PC-9 (cell line): Measurements from ENCODE around the gene GFPT1.

Source experiments
- CTCF ChIP-seq: fragments of 200-600 bp; sonication (generic); conservative IDR thresholded peaks from 2 replicates; pipeline ENCODE4 v1.6.1; 2017; ENCODE audit warnings: mixed run types, antibody characterized with exemption, mild to moderate bottlenecking, moderate library complexity
- EZH2 ChIP-seq: fragments of 200-600 bp; sonication (generic); IDR thresholded peaks from 2 replicates; pipeline ENCODE4 v1.8.0; 2017; ENCODE audit warnings: antibody characterized with exemption, low read depth

GRCh38 chr2:69330781-69331180 lies 56.2 kb downstream of the GFPT1 start:
- TF ChIP-seq CTCF (no peak), EZH2 (no peak)
